GM15510 (cell line): ENCODE data around the gene CIAPIN1.

ENCODE experiments used
- POLR2A ChIP-seq: IDR thresholded peaks from 3 replicates; pipeline ENCODE4 v1.6.1; 2011; ENCODE audit warnings: borderline replicate concordance; ENCODE audit not compliant: insufficient read length; ENCODE audit errors: extremely low read depth

Gene CIAPIN1

DNA sequence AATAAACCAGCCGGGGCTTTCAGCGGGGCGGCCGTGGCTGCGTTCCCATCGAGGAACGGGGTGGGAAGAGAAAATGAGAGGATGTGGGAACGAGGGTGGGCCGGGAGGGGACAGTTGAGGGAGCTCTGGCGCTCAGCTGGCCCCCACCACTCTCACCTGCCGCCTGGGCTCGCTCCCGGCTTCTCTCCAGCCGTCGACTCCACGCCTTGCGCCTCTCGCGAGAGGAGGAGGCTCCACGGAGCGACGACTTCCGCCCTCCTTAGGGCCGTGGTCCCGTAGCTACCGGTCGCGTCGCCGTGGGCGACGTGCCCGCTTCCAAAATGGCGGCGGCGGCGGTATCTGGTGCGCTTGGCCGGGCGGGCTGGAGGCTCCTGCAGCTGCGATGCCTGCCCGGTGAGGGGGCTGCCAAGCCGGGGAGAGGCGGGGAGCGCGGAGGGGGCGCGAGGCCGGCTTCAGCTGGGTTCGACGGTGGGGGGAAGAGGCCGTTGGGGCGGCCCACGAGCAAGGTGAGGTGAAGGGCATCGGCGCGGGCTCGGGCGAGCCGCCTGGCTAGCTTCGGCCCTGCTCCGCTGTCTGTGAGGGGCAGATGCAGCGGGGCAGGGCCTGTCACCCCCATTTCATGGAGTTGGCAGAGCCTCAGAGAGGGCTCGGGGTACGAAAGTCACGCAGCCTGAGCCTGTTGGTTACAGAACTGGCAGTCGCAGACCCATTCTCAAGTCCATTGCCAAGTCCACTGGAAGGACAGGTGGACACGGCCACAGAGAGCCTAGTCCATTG, at the start of gene CIAPIN1, which contains the start of gene COQ9:
CIAPIN1 (minus strand) TSS at position 200 of the 777 bp plus-strand sequence. CDS start 6,457 bp downstream, outside the sequence.
COQ9 (plus strand) TSS at position 294 of the 777 bp plus-strand sequence; CDS start at position 321, 27 bp downstream.
- TF ChIP-seq POLR2A: peak; percentile 96

DNA sequence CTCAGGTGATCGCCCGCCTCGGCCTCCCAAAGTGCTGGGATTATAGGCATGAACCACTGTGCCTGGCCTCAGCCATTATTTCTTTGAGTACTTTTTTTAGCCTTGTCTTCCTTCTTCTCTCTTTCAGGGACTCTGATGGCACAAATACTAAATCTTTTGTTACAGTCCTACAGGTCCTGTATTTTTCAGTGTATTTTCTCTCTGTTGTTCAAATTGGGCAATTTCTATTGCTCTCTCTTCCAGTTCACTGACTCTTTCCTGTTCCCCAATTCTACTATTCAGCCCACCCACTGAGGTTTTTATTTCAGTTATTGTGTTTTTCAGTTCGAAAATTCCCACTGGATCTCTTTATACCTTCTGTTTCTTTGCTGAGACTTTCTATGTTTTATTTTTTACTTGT, 46.6 kb upstream of the CIAPIN1 start:
- no peak for TF ChIP-seq POLR2A

DNA sequence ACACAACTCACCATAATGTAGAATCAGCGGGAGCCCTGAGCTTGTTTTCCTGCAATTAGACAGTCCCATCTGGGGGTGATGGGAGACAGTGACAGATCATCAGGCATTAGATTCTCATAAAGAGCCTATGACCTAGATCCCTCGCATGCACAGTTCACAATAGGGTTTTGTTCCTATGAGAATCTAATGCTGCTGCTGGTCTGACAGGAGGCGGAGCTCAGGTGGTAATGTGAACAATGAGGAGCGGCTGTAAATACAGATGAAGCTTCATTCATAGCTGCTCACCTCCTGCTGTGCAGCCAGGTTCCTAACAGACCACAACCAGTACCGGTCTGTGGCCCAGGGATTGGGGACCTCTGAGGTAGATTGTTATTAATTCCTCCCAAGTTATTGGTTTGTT, 42.0 kb upstream of the CIAPIN1 start:
- no peak for TF ChIP-seq POLR2A

DNA sequence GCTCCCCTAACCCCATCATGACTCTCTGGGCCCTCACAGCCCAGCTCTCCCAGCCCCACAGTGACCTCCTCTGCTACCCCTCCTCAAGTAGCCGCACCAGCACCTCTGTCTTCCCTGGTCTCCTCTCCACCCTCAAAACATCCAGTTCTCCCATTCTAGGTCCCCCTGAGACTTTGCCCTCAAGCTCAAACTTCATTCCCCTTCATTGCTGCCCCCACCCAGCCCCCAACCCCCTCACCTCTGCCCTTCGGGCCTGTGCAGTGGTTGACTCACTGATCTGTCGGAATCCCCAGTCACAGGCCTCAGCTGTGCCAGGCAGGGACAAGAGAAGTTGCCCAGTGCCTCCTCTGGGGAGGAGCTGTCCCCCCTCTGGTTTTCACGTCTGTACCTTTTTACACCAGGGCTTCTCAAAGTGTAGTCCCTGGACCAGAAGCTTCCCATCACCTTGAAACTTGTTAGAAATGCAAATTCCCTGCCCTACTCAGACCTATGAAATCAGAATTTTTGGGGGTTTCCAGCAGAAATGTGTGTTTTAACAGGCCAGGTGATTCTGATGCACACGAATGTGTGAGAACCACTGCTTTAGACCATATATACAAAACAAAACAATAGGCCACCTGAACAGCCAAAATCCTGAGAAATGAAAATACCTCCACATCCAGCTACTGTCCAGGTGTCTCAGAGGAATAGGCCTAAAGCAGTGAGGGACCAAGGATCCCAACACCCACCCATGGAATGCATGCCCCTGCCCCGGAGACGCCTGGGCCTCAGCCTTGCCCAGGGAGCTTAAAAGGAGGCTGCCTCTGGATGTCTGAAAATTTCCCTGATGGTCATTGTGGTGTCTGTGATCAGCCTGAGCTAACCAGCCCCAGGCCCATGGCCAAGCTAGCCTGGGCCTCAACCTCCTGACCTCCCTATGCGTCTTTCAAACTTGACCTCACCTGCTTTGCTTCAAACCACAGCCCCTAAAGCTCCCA, 40.0 kb upstream of the CIAPIN1 start:
- no peak for TF ChIP-seq POLR2A

DNA sequence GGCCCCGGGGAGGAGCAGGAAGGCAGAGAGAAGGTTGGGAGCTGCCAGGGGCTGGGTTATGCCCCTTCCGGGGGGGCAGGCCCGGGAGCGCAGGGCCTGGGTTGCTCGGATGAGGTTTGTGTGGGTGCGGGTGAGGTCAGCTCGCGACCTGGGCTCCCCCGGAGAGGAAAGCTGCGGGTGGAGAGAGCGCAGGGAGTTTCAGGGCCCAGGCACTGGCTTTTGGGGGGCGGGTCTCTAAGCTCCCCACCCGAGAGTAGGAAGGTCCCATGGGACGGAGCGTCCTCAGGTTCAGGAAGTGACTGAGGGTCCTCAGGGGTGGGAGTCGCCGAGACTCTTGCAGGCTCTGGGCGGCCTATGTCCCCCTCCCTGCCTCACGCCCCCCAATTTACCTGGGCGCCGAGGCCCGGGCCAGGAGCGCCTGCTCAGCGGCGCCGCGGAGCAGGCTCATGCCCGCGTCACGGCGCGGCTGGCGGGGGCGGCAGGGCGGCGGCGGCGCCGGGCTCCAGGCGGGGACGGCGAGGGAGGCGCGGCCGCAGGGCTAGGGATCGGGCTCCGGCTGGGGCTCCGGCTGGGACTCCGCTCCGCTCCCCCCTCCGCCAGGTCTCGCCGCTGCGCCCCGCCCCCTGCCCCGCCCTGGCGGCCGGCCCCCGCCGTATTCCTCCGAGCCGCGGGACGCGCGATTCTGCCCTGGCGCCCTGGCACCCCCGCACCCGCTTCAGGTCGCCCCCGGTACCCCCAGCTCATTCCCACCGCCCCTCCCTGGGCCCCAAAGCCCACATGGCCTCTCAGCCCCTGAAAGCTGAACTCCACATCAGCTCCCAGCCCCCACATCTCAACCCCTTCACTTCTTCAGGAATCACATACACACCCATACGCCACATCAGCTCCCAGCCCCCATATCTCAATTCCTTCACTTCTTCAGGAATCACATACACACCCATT, 39.0 kb upstream of the CIAPIN1 start, which contains the start of gene DOK4:
DOK4 (minus strand) TSS at position 578 of the 942 bp plus-strand sequence. CDS start 6,986 bp downstream, outside the sequence.
- TF ChIP-seq POLR2A: no peak

DNA sequence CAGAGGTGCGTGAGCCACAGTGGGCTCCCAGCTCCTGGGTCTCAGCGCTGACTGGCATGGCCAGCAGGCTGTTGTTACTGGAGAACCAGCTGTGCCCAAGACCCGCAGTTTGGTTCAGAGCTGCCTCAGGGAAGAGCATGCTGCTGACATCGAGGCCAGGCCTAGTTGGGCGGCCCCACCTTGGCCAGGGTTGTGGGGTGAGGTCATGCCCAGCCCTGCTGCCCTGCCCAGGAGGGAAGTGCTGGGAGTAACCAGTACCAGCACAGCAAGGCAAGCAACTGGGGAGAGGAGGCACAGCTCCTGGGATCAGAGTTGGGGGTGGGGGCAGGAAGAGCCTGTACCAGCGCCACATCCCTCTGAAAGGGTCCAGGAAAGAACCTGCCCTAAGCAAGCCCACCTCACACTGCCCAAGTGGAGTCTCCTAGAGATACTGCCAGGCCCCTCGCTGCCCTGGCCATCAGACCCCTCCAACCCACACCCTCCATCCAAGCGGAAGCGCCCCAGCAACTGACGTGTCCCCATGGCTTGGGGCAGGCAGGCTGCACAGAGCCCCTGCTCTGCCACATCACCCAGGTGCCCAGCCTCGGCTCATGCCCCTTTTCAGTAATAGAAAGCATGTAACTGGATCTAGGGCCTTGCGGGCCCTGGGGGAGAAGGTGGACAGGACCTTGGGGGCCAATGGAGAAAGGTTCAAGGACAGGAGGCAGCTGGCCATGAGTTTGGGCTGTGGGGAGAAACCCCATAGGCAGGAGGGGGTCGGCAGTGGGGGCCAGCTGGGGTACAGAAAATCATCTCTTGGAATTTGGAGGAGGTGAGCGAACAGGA, 38.1 kb upstream of the CIAPIN1 start:
- no peak for TF ChIP-seq POLR2A

DNA sequence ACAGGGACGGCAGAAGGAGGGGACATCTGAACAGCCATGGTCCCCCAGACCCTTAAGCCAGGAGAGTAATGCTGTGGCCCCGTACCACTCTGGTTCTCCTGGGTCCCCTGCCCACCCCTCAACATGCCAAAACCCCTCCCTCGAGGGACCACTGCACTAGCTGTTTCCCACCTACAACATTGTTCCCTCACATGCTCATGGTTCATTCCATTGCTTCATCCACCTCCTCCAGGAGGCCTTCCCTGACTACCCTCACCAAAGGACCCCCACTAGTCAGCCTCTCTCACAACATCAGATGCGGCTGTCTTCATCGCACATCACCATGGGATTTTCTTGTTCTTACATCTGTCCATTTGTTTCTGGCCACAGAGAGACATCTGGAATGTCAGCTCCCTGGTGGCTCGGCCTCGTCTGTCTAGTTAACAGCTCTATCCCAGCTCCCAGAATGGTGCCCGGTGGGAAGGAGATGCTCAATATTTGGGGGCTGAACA, 37.4 kb upstream of the CIAPIN1 start:
- TF ChIP-seq POLR2A: no peak

DNA sequence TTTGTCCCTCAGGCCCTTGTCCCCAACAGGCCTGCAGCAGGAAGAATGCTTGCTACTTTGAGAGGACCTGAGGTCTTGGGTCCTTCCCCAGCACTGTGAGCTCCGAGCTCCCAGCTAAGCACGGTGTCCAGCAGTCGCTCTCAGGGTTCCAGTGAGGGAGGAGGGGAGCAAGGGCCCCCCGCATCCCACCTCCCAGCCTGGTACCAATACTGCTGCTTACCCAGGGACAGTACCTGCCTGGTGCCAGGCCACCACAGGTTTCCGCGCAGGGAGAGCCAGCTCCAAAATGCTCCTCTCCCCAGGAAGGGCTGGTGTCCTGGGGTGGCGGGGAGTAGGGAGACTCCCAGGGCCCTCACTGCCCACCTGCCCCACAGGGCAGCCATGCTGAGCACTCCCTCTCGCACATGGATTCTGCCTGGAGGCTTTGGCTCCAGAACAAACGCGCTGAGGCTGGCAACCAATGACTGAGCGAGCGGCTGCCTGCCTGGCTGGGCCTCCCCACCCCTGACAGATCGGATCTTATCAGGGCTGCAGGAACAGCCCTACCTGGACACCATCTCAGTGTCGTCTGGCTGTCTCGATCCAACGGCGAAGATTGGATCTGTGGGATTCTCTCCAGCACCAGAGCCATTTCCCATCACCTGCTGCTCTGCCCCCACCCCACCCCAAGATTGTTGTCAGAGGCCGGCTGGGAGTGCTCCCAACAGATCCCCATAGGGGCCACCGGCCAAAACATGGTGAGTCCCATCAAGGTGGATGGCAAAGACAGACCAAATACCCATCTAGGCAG, 36.7 kb upstream of the CIAPIN1 start:
- TF ChIP-seq POLR2A: no peak

DNA sequence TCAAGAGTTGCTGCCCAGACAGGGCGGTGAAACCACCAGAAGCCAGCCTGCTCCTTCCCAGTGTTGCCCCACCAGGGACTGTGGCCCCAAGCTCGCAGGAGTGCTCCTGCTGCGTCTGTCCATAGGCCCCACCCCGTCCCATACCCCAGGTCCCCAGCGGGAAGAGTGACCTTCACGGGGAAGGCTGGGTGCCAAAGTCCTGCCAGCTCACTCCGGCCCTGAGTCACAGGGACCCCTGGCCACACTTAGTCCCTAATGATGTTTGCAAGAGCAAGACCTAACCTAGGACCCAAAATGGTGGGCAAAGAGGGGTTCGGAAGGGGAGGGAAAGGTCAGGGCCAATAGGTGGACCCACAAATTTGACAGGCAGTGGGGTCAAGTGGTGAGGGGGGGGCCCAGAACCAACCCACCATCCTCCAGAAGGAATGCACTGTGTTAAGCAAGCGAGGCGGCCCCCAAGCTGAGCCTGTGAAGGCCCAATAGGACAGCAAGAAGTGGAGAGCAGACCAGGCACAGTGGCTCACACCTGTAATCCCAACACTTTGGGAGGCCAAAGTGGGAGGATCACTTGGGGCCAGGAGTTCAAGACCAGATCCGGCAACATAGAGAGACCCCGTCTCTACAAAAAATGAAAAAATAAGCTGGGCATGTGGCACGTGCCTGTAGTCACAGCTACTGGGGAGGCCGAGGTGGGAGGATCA, 35.8 kb upstream of the CIAPIN1 start:
- TF ChIP-seq POLR2A: no peak

DNA sequence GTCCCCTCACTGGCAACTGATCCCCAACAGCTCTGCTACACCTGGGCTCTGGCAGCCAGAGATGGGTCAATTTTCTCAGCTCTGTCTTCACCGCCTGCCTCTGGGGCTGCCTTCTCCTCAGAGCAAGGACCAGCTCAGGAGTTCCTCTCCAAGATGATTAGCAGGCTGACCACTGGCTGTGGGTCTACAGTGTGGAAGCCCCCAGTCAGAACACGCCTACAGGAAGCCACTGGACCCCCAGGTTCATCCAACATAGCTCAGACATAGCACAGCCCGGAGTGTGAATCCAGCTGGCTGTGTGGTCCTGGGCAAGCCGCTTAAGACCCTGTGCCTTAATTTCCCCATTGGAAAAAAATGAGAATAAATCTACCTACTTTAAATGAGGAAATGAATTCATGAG, 34.2 kb upstream of the CIAPIN1 start:
- no peak for TF ChIP-seq POLR2A

DNA sequence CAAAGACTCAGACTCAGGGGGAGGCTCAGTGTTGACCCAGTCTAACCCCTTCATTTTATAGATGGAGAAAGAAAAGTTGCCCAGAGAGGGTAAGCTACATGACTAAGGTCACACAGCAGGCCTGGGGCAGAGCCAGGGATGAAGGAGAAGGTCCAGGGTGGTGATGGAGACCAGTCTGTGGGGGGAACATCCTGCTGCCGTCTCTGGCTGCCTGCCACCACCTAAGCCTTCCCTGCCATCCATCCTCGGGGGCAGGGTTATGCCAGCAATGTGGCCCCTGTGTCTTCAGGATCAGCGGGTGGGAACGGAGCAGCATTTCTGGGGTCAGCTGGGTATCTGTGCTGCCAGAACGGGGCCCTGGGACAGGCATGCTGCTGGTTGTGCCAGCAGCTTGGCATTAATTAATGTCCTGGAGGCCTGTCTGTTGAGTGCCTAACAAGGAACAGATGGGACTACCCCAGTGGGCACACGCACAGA, 33.6 kb upstream of the CIAPIN1 start:
- no peak for TF ChIP-seq POLR2A

DNA sequence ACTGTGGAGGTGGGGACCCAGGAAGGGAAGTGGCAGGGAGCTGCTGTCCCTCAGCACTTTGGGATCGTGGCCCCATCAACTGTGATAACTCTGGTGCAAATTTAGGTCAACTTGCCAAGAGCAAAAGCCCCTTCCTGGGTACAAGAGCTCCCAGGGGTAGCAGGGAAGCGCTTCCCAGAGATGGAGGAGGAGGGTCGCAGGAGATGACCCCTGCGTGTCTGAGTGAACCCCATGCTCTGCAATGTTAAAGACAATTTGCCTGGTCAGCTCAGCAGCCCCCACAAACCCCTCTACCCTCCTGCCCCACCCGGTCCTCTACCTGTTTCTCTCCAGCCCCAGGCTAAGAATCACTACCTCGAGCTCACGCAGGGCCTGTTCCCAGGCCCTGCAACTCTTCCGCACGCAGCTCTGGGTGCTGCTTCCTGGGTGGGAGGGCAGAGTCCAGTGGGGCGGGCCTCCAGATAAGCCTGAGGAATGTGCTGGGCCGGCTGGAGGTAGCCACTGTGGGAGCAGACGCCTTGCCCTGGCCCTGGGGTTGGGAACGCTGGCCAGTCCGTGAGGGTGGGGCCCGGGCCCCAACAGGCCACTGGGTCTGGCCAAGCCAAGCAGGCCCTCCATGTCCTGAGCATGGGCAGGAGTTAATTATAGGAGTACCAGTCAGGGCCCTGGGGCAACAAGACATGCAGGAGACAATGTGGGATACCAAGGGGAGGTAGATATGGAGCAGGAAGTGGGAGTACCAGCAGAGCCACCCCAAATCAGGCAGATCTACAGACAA, 33.0 kb upstream of the CIAPIN1 start:
- TF ChIP-seq POLR2A: no peak
